HEK293T (cell line): ENCODE measurements around the gene CDC40.
"Not testable (repeated sequence)": the region's sequence is repeated elsewhere in the genome, so short reads cannot be mapped to it uniquely, and the experiment has no call there.

Source experiments
- CTCF ChIA-PET: fragments of 350-600 bp; formaldehyde crosslinking; extraction: SDS; loops from one replicate; lab custom pipeline; 2021; ENCODE audit warnings: antibody characterized with exemption, inconsistent platforms; lab: Yijun Ruan, JAX
- POLR2A ChIA-PET: fragments of 350-600 bp; formaldehyde crosslinking; extraction: SDS; loops from one replicate; lab custom pipeline; 2020; ENCODE audit warnings: antibody characterized with exemption, inconsistent platforms; lab: Yijun Ruan, JAX
- DNase-seq: peaks from one replicate; pipeline ENCODE4 v3.0.0; 2012; ENCODE audit warnings: mixed read lengths; ENCODE audit errors: extremely low spot score
- ARNT ChIP-seq: fragments of 450-650 bp; IDR thresholded peaks from 2 replicates; pipeline ENCODE4 v1.6.1; 2017; ENCODE audit warnings: mild to moderate bottlenecking
- BHLHE40 ChIP-seq: fragments of 450-650 bp; IDR thresholded peaks from 2 replicates; pipeline ENCODE4 v1.6.1; 2016; ENCODE audit warnings: mild to moderate bottlenecking, moderate library complexity, borderline replicate concordance
- CTBP1 ChIP-seq: fragments of 450-650 bp; IDR thresholded peaks from 2 replicates; pipeline ENCODE4 v1.6.1; 2016; ENCODE audit warnings: borderline replicate concordance
- ELF4 ChIP-seq: fragments of 450-650 bp; IDR thresholded peaks from 2 replicates; pipeline ENCODE4 v1.6.1; 2017; ENCODE audit warnings: antibody characterized with exemption
- FOXA1 ChIP-seq: fragments of 450-650 bp; IDR thresholded peaks from 2 replicates; pipeline ENCODE4 v1.6.1; 2016; ENCODE audit warnings: mild to moderate bottlenecking
- FOXK2 ChIP-seq: fragments of 450-650 bp; IDR thresholded peaks from 2 replicates; pipeline ENCODE4 v1.6.1; 2016; ENCODE audit warnings: mild to moderate bottlenecking
- FOXM1 ChIP-seq: fragments of 450-650 bp; IDR thresholded peaks from 2 replicates; pipeline ENCODE4 v1.6.1; 2017; ENCODE audit warnings: mild to moderate bottlenecking, borderline replicate concordance
- HDGF ChIP-seq: fragments of 450-650 bp; IDR thresholded peaks from 2 replicates; pipeline ENCODE4 v1.6.1; 2017; ENCODE audit warnings: antibody characterized with exemption, borderline replicate concordance
- L3MBTL2 ChIP-seq: fragments of 450-650 bp; conservative IDR thresholded peaks from 2 replicates; pipeline ENCODE4 v1.6.1; 2016; ENCODE audit warnings: mild to moderate bottlenecking
- LEF1 ChIP-seq: fragments of 450-650 bp; IDR thresholded peaks from 2 replicates; pipeline ENCODE4 v1.6.1; 2017; ENCODE audit warnings: mild to moderate bottlenecking, borderline replicate concordance
- NFRKB ChIP-seq: fragments of 450-650 bp; IDR thresholded peaks from 2 replicates; pipeline ENCODE4 v1.6.1; 2016; ENCODE audit warnings: mild to moderate bottlenecking, moderate library complexity
- PKNOX1 ChIP-seq: fragments of 450-650 bp; IDR thresholded peaks from 2 replicates; pipeline ENCODE4 v1.6.1; 2016
- SP1 ChIP-seq: fragments of 450-650 bp; IDR thresholded peaks from 2 replicates; pipeline ENCODE4 v1.6.1; 2017
- SUZ12 ChIP-seq: fragments of 450-650 bp; IDR thresholded peaks from 2 replicates; pipeline ENCODE4 v1.6.1; 2016; ENCODE audit warnings: mild to moderate bottlenecking
- TARDBP ChIP-seq: fragments of 450-650 bp; IDR thresholded peaks from 2 replicates; pipeline ENCODE4 v1.6.1; 2016
- ZNF384 ChIP-seq: fragments of 450-650 bp; IDR thresholded peaks from 2 replicates; pipeline ENCODE4 v1.6.1; 2016

Gene CDC40

GRCh38 chr6:110221738-110222137, 41.5 kb downstream of the CDC40 start:
- TF ChIP-seq NFRKB (no peak), LEF1 (no peak), CTBP1 (no peak), BHLHE40 (no peak), ZNF384 (no peak), FOXK2 (no peak), L3MBTL2 (no peak), PKNOX1 (no peak), ARNT (no peak), TARDBP (no peak), FOXM1 (no peak), SP1 (no peak), HDGF (no peak), ELF4 (no peak), FOXA1 (no peak), SUZ12 (no peak)
- ChIA-PET CTCF (no interaction called here), POLR2A (no interaction called here)
- DNase-seq = no peak

GRCh38 chr6:110226261-110226660, 46.0 kb downstream of the CDC40 start:
- ChIA-PET POLR2A (no interaction called here), CTCF (no interaction called here)
- no peak for DNase-seq
- TF ChIP-seq FOXM1 = no peak
- no peak for TF ChIP-seq SP1
- no peak for TF ChIP-seq TARDBP
- no peak for TF ChIP-seq CTBP1
- no peak for TF ChIP-seq FOXK2
- no peak for TF ChIP-seq L3MBTL2
- no peak for TF ChIP-seq NFRKB
- TF ChIP-seq BHLHE40 = no peak

GRCh38 chr6:110232450-110232849, 52.2 kb downstream of the CDC40 start:
- CTCF ChIA-PET = no interaction called here

GRCh38 chr6:110233770-110234374, 53.6 kb downstream of the CDC40 start:
- no peak for DNase-seq
- CTCF ChIA-PET = no interaction called here
- POLR2A ChIA-PET = no interaction called here
- no peak for TF ChIP-seq PKNOX1
- no peak for TF ChIP-seq SUZ12
- TF ChIP-seq FOXM1 = no peak
- TF ChIP-seq FOXK2 = no peak
- TF ChIP-seq ARNT = no peak
- no peak for TF ChIP-seq ELF4
- TF ChIP-seq LEF1 = no peak
- TF ChIP-seq FOXA1 = no peak
- TF ChIP-seq ZNF384 = no peak
- no peak for TF ChIP-seq L3MBTL2

More at GRCh38 chr6:110232450-110232849, 52.2 kb downstream of the CDC40 start:
- DNase-seq = no peak
- TF ChIP-seq CTBP1 = no peak
- TF ChIP-seq SUZ12 = no peak
- no peak for TF ChIP-seq TARDBP
- TF ChIP-seq BHLHE40 = no peak
- no peak for TF ChIP-seq ZNF384
- no peak for TF ChIP-seq L3MBTL2
- TF ChIP-seq NFRKB = no peak
- TF ChIP-seq FOXK2 = no peak
- TF ChIP-seq FOXM1 = no peak
- TF ChIP-seq PKNOX1 = no peak
- no peak for TF ChIP-seq SP1
- TF ChIP-seq LEF1 = no peak
- TF ChIP-seq ARNT = no peak
- no peak for TF ChIP-seq HDGF
- no peak for TF ChIP-seq FOXA1
- no peak for TF ChIP-seq ELF4
- POLR2A ChIA-PET = no interaction called here

- POLR2A ChIA-PET, DNase-seq, CTCF ChIA-PET: not testable (repeated sequence)
Observed at GRCh38 chr6:110236007-110236406, 55.8 kb downstream of the CDC40 start.

GRCh38 chr6:110239526-110240274, 59.5 kb downstream of the CDC40 start:
- ChIA-PET POLR2A (no interaction called here), CTCF (no interaction called here)
- TF ChIP-seq BHLHE40 (no peak), TARDBP (no peak), SUZ12 (no peak), FOXA1 (no peak), ELF4 (no peak), LEF1 (no peak), L3MBTL2 (no peak), NFRKB (no peak), ARNT (no peak), FOXK2 (no peak), ZNF384 (no peak), PKNOX1 (no peak), CTBP1 (no peak), FOXM1 (no peak), SP1 (no peak), HDGF (no peak)
- no peak for DNase-seq

GRCh38 chr6:110244621-110245020, 64.4 kb downstream of the CDC40 start:
- DNase-seq, CTCF ChIA-PET, POLR2A ChIA-PET: not testable (repeated sequence)
